Immature natural killer cell (primary cell): Measurements from ENCODE around the gene ITGB3. TPM values are rescaled to one million over a fixed set of nuclear protein-coding genes. Genes with fewer than 3 reads are reported as not detected.

ENCODE experiments used
- DNase-seq, 3 donors: peaks; one replicate each; pipeline ENCODE4 v3.0.0; 2022; ENCODE audit warnings: mixed read lengths in 1 of 3
- H3K27ac Mint-ChIP-seq, 6 donors: one replicate each; pipeline ENCODE4 v1.8.0; 2020; ENCODE audit warnings: mixed read lengths in 6 of 6, mild to moderate bottlenecking in 5 of 6, inconsistent platforms in 4 of 6, moderate library complexity in 3 of 6
- H3K27me3 Mint-ChIP-seq, 3 donors: one replicate each; pipeline ENCODE4 v1.8.0; 2020 to 2021; ENCODE audit warnings: low read depth in 3 of 3, mild to moderate bottlenecking in 3 of 3, mixed read lengths in 3 of 3, moderate library complexity in 3 of 3, inconsistent platforms in 1 of 3
- H3K36me3 Mint-ChIP-seq, 3 donors: one replicate each; pipeline ENCODE4 v1.8.0; 2020; ENCODE audit warnings: mixed read lengths in 3 of 3, inconsistent platforms in 2 of 3, mild to moderate bottlenecking in 2 of 3
- H3K4me1 Mint-ChIP-seq, 2 donors: one replicate each; pipeline ENCODE4 v1.8.0; 2020; ENCODE audit warnings: inconsistent platforms in 2 of 2, mild to moderate bottlenecking in 2 of 2, mixed read lengths in 2 of 2, moderate library complexity in 1 of 2
- H3K4me3 Mint-ChIP-seq, 5 donors: one replicate each; pipeline ENCODE4 v1.8.0; 2020; ENCODE audit warnings: mild to moderate bottlenecking in 5 of 5, mixed read lengths in 5 of 5, inconsistent platforms in 3 of 5, moderate library complexity in 3 of 5
- H3K9me3 Mint-ChIP-seq, 6 donors: one replicate each; pipeline ENCODE4 v1.8.0; 2020; ENCODE audit warnings: mild to moderate bottlenecking in 6 of 6, mixed read lengths in 6 of 6, inconsistent platforms in 4 of 6, moderate library complexity in 3 of 6
- polyA plus RNA-seq, 3 donors: library from polyadenylated mRNA; unstranded; fragments of 300-500 nt; fragmentation: Illumina TruSeq; gene quantifications; one replicate each; pipeline ENCODE4 v1.2.3, GENCODE V29; 2021

ITGB3 gene
- polyA plus RNA-seq, 3 donors from 2014 or later, result 1.1 to 11.0 TPM; not detected in 1

- H3K27me3 Mint-ChIP-seq, result peaks cover 0 to 3% (median 0%) of the 10 kb centered on the region in 3 donors
- peak; percentile 32 to 46 (median 44) for DNase-seq
- H3K4me1 Mint-ChIP-seq, result no peaks in the 10 kb centered on the region
These were observed 62.0 kb downstream of the ITGB3 start for GRCh38 chr17:47315451-47316266.

DNA sequence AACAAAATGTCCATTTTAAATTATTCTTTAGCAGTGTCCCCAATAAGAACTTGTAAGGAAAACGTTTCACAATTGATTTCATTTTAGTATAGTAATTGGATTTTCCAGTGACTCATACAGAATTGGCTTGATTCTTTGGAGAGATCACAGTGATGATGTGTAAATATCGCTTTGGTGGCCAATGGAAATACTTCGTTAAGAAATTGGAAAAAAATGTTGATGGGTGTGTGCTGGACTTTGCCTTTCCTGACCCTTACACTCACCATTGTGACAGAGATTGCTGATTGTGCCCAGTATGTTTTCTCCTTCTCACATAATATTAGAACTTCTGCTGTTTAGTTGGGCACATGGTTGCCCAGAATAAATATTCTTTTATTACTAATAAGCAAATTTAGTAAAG, 62.7 kb downstream of the ITGB3 start:
- H3K36me3 Mint-ChIP-seq, result no peaks in the 10 kb centered on the region
- no peak overlapping the region for H3K4me3 Mint-ChIP-seq
- no peaks in the 10 kb centered on the region for H3K4me1 Mint-ChIP-seq
- H3K27me3 Mint-ChIP-seq, result peaks cover 1 to 3% (median 1%) of the 10 kb centered on the region in 3 donors
- no peak for DNase-seq
- no peaks in the 10 kb centered on the region for H3K9me3 Mint-ChIP-seq
- H3K27ac Mint-ChIP-seq, result no peak overlapping the region

More at GRCh38 chr17:47315451-47316266, 62.0 kb downstream of the ITGB3 start:
- Mint-ChIP-seq H3K36me3 (no peaks in the 10 kb centered on the region), H3K27ac (no peak overlapping the region), H3K9me3 (no peaks in the 10 kb centered on the region), H3K4me3 (no peak overlapping the region)

DNA sequence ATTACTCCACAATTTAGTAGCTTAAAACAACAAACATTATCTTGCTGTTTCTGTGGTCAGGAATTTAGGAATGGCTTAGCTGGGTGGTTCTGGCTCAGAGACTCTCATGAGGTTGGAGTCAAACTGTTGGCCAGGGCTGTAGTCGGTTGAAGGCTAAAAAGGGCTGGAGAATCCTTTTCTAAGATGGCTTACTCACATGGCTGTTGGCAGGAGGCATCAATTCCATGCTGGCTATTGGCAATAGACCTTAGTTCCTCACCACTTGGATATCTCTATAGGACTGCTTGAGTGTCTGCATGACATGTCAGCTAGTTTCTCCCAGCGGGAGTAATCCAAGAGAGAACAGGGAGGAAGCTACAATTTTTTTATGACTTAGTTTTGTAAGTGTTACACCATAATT, 63.5 kb downstream of the ITGB3 start:
- no peak overlapping the region for H3K4me3 Mint-ChIP-seq
- no peaks in the 10 kb centered on the region for H3K4me1 Mint-ChIP-seq
- peaks cover 1 to 3% (median 2%) of the 10 kb centered on the region in 3 donors for H3K27me3 Mint-ChIP-seq
- no peaks in the 10 kb centered on the region for H3K9me3 Mint-ChIP-seq
- no peak overlapping the region for H3K27ac Mint-ChIP-seq
- H3K36me3 Mint-ChIP-seq, result no peaks in the 10 kb centered on the region
- no peak for DNase-seq

DNA sequence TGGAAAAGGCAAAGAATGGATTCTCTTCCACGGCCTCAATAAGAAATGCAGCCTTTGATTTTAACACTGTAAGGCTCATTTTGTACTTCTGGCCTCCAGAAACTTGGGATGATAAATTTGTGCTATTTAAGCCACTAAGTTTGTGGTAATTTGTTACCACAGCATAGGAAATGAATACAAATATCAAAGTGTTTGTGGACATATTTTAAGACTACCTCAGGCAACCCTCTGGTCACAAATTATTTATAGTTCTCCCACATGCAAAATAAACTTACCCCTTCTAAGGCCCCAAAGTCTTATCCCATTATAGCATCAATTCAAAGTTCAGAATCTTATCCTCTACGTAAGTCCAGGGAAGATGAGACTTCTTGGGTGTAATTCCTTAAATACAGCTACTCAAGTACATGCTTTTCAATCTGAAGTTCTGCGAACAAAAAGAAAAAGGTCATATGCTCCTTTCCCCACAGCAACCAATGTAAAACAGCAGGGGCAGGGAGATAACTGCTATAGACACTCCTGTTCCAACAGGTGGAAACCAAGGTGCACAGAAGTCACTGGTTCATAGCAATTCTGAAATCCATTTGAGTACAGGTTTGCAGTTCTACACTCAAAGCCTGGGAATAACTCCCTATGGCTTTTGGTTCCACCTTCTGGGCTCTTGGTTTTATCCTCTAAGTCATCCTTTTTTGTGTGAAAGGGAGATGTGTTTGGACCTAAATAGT, 64.7 kb downstream of the ITGB3 start:
- Mint-ChIP-seq H3K4me3 (no peak overlapping the region), H3K9me3 (no peaks in the 10 kb centered on the region), H3K27me3 (peaks cover 1 to 5% (median 5%) of the 10 kb centered on the region in 3 donors), H3K36me3 (no peaks in the 10 kb centered on the region), H3K27ac (no peak overlapping the region), H3K4me1 (peaks cover 3 to 5% of the 10 kb centered on the region in 2 donors)
- DNase-seq, result no peak

DNA sequence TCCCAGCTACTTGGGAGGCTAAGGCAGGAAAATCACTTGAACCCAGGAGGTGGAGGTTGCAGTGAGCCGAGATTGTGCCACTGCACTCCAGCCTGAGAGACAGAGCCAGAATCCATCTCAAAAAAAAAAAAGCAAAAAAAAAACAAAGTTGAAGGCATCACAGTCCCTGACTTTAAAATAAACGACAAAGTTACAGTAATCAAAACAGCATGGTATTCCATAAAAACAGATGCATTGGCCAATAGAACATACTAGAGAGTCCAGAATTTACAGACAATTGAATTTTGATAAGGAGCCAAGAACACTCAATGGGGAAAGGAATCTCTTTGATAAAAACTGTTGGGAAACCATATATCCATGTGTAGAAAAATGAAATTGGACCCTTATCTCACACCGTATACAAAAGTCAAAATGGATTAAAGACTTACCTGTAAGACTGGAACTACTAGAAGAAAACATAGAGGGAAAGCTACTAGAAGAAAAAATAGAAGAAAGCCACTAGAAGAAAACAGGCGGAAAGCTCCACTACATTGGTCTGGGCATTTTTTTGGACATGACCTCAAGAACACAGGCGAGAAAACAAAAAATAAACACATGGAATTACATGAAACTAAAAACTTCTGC, 67.4 kb downstream of the ITGB3 start:
- DNase-seq, result no peak
- no peaks in the 10 kb centered on the region for H3K36me3 Mint-ChIP-seq
- H3K27ac Mint-ChIP-seq, result no peak overlapping the region
- no peak overlapping the region for H3K4me3 Mint-ChIP-seq
- no peaks in the 10 kb centered on the region for H3K9me3 Mint-ChIP-seq
- H3K4me1 Mint-ChIP-seq, result peaks cover 18 to 24% of the 10 kb centered on the region in 2 donors
- H3K27me3 Mint-ChIP-seq, result peaks cover 6 to 21% (median 18%) of the 10 kb centered on the region in 3 donors

DNA sequence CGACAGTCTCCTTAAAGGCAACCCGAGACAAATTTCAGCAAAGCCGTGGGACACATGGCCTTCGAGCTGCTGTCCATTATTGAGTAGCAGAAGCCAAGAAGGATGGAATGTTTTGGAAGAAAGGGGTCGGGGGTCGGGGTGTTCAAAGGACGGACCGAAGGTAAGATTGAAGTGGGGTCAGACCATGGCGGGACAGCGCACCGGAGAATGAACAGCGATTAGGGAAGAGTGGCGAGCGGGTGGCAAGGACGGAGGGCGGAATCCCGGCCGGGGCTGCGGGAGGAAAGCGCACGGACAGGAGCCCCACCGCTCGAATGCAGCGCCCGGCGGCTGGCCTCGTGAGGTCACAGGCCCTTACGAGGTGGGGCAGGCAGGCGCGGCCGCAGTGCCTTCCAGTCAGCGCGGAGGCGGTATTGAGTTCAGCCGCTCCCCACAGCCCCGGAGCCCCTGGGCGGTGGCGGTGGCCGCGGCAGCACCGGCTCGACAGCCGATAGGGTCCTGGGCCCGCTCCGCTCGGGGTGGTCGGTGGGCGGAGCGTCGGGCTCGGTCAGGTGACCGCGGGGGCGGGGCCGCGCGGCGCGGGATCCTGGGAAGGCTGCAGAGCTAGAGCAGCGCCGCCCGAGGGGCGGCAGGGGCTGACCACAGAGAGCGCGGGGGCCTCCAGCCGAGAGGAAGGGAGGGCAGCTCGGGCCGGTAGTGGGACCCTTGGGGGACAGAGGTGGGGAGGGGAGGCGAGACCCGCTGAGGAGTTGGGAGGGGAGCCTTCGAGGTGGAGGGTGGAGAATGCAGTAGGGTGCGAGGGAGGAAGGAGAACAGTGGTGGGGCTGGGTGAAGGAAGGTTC, 70.0 kb downstream of the ITGB3 start, which contains the start of gene EFCAB13:
Gene EFCAB13 (plus strand): TSS at position 574 of the 842 bp plus-strand sequence. CDS start 4,399 bp downstream, outside the sequence.
- H3K4me1 Mint-ChIP-seq, result peaks cover 18 to 24% of the 10 kb centered on the region in 2 donors
- peak within 1 kb of the TSS; percentile 81 to 94 (median 90) for H3K27ac Mint-ChIP-seq
- peak; percentile 74 to 83 (median 83) for DNase-seq
- H3K27me3 Mint-ChIP-seq, result peaks cover 6 to 19% (median 18%) of the 10 kb centered on the region in 3 donors
- no peaks in the 10 kb centered on the region for H3K36me3 Mint-ChIP-seq
- H3K4me3 Mint-ChIP-seq, result peak within 1 kb of the TSS; percentile 95 to 98 (median 97)
- H3K9me3 Mint-ChIP-seq, result no peaks in the 10 kb centered on the region

DNA sequence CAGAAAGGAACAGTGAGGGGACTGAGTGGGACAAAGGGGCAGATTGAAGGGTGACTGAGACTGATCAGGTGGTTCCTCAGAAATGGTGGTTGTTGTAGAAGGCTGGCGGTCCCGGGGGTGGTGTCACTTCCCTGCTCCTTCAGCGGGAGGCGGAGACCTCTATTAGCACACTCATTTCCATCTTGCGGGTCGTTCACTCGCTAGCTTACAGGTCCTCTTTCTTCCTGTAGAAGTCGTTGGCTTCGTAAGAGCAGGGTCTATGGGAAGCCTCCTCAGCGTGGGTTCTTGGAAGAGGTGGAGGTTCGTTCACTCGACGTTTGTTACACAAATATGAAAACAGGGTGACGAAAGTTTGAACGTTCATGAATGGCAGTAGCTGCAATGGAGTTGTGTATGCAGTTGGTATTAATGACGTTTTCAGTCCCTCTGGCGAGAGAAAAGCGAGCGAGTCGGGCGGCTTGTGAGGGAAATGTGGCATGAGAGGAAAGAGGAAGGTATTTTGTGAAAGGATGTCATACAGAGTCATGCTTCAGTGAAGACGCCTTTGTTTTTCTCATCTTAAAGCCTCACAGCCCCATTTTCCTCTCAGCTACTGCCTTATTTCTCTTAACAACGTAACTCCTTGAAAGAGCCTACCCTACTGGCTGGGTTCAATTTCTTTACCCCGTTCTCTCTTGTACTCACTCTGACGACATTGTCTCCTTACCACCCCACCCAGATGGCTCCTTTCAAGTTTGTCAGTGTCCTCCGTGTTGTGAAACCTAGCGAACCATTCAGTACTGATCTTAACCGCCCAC, 70.8 kb downstream of the ITGB3 start:
- Mint-ChIP-seq H3K36me3 (no peaks in the 10 kb centered on the region), H3K27me3 (peaks cover 6 to 21% (median 18%) of the 10 kb centered on the region in 3 donors), H3K4me3 (peak overlapping the region; percentile 95 to 98 (median 97)), H3K27ac (peak overlapping the region; percentile 77 to 94 (median 90)), H3K9me3 (no peaks in the 10 kb centered on the region), H3K4me1 (peaks cover 18 to 24% of the 10 kb centered on the region in 2 donors)
- peak; percentile 29 to 47 (median 44) for DNase-seq

GRCh38 chr17:47325176-47325575, 71.5 kb downstream of the ITGB3 start:
- Mint-ChIP-seq H3K4me3 (peak overlapping the region; percentile 39 to 97 (median 95)), H3K36me3 (peaks cover 0 to 4% (median 0%) of the 10 kb centered on the region in 3 donors), H3K27me3 (peaks cover 6 to 21% (median 18%) of the 10 kb centered on the region in 3 donors), H3K27ac (peak overlapping the region in 3 of 6 donors; percentile 47 to 86 (median 50)), H3K4me1 (peaks cover 18 to 24% of the 10 kb centered on the region in 2 donors), H3K9me3 (no peaks in the 10 kb centered on the region)
- DNase-seq, result no peak

GRCh38 chr17:47330548-47330947, 76.9 kb downstream of the ITGB3 start:
- Mint-ChIP-seq H3K4me1 (peaks cover under 1% of the 10 kb centered on the region in 2 donors), H3K36me3 (peaks cover 0 to 22% (median 7%) of the 10 kb centered on the region in 3 donors), H3K27ac (no peak overlapping the region)

GRCh38 chr17:47332287-47332686, 78.7 kb downstream of the ITGB3 start:
- H3K36me3 Mint-ChIP-seq, result peaks cover 0 to 22% (median 7%) of the 10 kb centered on the region in 3 donors
- no peak overlapping the region for H3K4me3 Mint-ChIP-seq
- peaks cover 0 to 10% (median 2%) of the 10 kb centered on the region in 3 donors for H3K27me3 Mint-ChIP-seq

More at GRCh38 chr17:47330548-47330947, 76.9 kb downstream of the ITGB3 start:
- Mint-ChIP-seq H3K9me3 (no peaks in the 10 kb centered on the region), H3K27me3 (peaks cover 0 to 9% (median 2%) of the 10 kb centered on the region in 3 donors), H3K4me3 (no peak overlapping the region)
- no peak for DNase-seq

GRCh38 chr17:47335101-47335936, 81.7 kb downstream of the ITGB3 start:
- Mint-ChIP-seq H3K36me3 (peaks cover 0 to 18% (median 7%) of the 10 kb centered on the region in 3 donors), H3K9me3 (no peaks in the 10 kb centered on the region), H3K4me1 (no peaks in the 10 kb centered on the region), H3K27ac (no peak overlapping the region), H3K4me3 (no peak overlapping the region), H3K27me3 (peaks cover 0 to 8% (median 2%) of the 10 kb centered on the region in 3 donors)
- DNase-seq, result no peak

More at GRCh38 chr17:47332287-47332686, 78.7 kb downstream of the ITGB3 start:
- H3K4me1 Mint-ChIP-seq, result no peaks in the 10 kb centered on the region
- DNase-seq, result no peak
- no peak overlapping the region for H3K27ac Mint-ChIP-seq
- no peaks in the 10 kb centered on the region for H3K9me3 Mint-ChIP-seq
